ENCODE results near the gene MAN1C1.
"Not testable (repeated sequence)": the region's sequence is repeated elsewhere in the genome, so short reads cannot be mapped to it uniquely, and the experiment has no call there.

MAN1C1 gene

DNA sequence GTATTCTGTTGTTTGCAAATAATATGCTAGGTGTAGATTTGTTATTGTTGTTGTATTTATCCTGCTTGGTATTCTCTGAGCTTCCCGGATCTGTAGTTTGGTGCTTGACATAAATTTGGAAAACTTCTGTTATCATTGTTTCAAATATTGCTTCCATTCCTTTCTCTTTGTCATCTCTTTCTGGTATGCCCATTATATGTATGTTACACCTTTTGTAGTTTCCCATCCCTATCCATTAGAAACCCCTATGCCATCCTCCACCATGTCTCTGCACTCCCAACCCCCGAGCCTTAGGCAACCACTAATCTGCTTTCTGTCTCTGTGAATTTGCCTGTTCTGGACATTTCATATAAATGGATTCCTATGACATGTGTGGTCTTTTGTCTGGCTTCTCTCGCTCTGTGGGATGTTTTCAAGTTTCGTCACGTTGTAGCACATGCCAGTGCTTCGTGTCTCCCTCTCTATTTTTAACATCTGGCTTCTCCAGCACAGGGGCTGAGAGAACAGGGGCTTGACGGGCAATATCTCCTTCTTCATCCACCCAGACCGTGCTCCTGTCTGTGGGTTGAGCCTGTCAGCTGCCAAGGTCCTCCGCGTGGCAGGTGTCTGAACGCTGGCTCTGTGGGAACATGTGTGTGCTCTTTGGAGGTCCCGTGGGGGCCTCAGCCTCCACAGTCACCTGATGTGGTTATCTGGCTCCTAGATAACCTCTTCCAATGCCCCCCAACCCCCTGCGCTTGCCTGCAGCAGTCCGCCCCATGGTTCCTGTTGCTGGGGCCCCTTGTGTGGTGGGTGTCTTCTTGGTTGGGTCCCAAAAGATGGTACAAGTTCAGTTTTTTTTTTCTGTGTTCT lies 32.8 kb upstream of the MAN1C1 start:
- DNase-seq (ENCODE audit: low read depth), result no peak
- TF ChIP-seq, protein P1, sequence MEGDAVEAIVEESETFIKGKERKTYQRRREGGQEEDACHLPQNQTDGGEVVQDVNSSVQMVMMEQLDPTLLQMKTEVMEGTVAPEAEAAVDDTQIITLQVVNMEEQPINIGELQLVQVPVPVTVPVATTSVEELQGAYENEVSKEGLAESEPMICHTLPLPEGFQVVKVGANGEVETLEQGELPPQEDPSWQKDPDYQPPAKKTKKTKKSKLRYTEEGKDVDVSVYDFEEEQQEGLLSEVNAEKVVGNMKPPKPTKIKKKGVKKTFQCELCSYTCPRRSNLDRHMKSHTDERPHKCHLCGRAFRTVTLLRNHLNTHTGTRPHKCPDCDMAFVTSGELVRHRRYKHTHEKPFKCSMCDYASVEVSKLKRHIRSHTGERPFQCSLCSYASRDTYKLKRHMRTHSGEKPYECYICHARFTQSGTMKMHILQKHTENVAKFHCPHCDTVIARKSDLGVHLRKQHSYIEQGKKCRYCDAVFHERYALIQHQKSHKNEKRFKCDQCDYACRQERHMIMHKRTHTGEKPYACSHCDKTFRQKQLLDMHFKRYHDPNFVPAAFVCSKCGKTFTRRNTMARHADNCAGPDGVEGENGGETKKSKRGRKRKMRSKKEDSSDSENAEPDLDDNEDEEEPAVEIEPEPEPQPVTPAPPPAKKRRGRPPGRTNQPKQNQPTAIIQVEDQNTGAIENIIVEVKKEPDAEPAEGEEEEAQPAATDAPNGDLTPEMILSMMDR (conservative IDR thresholded peaks at IDR 0.05; ENCODE audit: low read depth, low read length), result no peak

DNA sequence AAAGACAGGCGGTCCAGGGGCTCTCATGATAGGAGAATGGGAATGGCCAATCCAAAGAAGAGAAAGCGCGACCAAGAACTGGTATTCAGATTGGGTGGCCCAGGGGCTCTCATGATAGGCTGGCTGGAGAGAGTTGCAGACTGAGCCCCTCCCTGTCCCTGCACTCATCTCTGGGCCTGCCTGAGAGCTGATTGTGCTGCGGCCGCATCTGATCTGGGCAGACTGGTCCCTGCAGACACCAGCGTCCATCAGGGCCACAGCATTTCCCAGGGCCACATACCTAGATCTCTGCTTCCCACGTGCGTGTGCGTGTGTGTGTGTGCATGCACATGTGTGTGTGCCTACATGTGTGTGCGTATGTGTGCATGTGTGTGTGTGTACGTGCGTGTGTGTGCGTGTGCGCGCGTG lies 30.4 kb upstream of the MAN1C1 start:
- TF ChIP-seq, protein P1 (conservative IDR thresholded peaks at IDR 0.05; ENCODE audit: low read depth, low read length), result no peak
- no peak overlapping the region for H3K4me3 ChIP-seq (ENCODE audit: low read depth, low read length)
- no peak for DNase-seq (ENCODE audit: low read depth)

More for the DNA sequence above, 32.8 kb upstream of the MAN1C1 start:
- no peak overlapping the region for H3K4me3 ChIP-seq (ENCODE audit: low read depth, low read length)

DNA sequence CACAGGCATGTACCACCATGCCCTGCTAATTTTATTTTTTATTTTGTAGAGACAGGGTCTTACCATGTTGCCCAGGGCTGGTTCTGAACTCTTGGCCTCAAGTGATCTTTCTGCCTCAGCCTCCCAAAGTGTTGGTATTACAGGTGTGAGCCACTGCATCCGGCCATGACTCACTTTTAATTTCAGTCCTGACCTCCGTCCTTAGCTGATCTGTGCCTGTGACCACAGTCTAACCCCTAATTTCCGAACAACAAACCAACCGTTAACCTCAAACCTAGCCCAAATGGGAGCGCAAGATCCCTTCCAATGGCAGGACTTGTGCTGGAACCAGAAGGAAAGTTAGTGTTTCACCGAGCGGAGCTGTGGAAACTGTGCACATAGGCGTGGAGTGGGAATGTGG lies 29.3 kb upstream of the MAN1C1 start:
- no peak for DNase-seq (ENCODE audit: low read depth)
- TF ChIP-seq, protein P1 (conservative IDR thresholded peaks at IDR 0.05; ENCODE audit: low read depth, low read length), result no peak
- no peak overlapping the region for H3K4me3 ChIP-seq (ENCODE audit: low read depth, low read length)

DNA sequence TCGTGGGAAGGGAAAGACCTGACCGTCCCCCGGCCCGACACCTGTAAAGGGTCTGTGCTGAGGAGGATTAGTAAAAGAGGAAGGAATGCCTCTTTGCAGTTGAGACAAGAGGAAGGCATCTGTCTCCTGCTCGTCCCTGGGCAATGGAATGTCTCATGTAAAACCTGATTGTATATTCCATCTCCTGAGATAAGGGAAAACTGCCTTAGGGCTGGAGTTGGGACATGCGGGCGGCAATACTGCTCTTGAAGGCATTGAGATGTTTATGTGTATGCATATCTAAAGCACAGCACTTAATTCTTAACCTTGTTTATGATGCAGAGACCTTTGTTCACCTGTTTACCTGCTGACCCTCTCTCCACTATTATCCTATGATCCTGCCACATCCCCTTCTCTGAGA lies 28.4 kb upstream of the MAN1C1 start:
- not testable (repeated sequence) for H3K4me3 ChIP-seq (ENCODE audit: low read depth, low read length)

DNA sequence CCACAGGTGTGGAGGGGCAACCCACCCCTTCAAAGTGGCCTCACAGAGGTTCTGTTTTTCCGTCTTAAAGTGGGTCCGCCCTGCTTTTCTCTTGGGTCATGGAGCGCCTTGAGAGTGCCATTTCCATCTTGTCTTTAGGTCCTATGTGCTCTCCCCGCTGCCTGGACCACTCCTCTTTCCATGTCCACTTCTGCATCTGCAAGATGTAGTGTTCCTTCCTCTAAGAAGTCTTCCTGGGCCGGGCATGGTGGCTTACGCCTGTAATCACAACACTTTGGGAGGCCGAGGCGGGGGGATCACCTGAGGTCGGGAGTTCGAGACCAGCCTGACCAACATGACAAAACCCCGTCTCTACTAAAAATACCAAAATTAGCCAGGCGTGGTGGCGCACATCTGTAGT lies 27.8 kb upstream of the MAN1C1 start:
- H3K4me3 ChIP-seq (ENCODE audit: low read depth, low read length), result not testable (repeated sequence)

More for the DNA sequence above, 28.4 kb upstream of the MAN1C1 start:
- DNase-seq (ENCODE audit: low read depth), result not testable (repeated sequence)

DNA sequence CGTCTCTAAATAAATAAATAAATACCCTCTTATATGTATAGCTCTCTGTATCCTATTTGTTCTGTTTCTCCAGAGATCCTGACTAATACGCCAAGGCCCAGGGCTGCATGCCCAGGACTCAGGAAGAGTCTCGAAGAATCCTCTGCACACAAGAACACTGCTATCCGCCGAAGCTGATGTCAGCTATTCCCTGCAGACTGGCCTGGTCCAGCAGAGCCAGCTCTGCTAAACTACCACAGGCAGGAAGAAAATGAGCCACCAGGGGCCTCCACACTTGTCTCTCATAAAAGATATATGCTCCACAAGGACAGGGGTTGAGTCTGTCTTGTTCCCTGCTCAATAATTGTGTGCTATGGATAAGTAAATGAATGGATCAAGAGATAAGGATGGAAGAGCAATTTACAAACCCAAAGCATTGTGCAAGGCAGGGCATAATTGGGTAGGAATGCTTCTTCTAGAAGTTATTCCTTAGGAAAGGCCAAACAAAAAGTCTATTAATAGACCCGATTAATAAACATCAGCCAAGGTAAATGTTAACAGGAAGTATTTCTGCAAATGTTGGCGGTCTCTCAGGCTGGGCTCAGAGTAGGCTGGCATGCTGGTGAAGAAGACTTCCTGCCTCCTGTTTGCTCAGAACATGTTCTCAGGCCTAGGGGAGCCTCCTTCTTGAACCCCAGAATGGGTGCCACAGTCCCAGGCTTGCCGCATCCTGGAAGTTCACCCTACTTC lies 26.3 kb upstream of the MAN1C1 start:
- no peak overlapping the region for H3K4me3 ChIP-seq (ENCODE audit: low read depth, low read length)
- DNase-seq (ENCODE audit: low read depth), result peak; percentile 39
- TF ChIP-seq, protein P1 (conservative IDR thresholded peaks at IDR 0.05; ENCODE audit: low read depth, low read length), result peak; percentile 47

More for the DNA sequence above, 27.8 kb upstream of the MAN1C1 start:
- not testable (repeated sequence) for DNase-seq (ENCODE audit: low read depth)

DNA sequence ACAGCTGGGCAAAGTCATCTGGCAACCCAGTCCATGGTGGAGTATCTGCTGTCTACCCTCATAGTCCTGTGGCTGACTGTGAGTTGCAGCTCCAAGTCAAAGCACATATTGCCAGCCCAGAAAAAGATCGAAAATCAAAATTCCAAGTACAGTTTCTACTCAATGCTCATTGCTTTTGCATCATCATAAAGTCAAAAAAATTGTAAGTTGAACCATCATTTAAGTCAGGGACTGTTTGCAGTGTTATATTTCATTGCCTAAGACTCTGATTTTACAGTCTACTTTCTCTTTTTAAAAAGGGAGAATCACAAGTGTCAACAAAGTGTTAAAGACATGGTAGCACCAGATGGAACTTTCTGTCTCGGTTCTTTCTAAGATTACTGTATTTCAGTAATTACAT lies 22.7 kb upstream of the MAN1C1 start:
- TF ChIP-seq, protein P1 (conservative IDR thresholded peaks at IDR 0.05; ENCODE audit: low read depth, low read length), result no peak
- no peak overlapping the region for H3K4me3 ChIP-seq (ENCODE audit: low read depth, low read length)
- DNase-seq (ENCODE audit: low read depth), result no peak

DNA sequence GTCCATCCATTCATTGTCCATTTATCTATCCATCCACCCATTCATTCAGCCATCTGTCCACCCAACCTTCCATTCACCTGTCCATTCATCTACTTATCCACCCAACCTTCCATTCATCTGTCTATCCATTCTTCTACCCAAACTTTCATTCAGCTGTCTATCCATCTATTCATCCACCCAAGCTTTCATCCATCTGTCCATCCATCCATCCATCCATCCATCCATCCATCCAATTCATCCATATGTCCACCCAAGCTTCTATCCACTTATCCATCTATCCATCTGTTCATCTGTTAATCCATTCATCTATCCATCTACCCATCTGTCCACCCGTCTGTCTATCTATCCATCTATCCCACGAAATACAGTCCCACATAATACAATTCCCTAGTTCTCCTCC lies 21.6 kb upstream of the MAN1C1 start:
- H3K4me3 ChIP-seq (ENCODE audit: low read depth, low read length), result no peak overlapping the region
- TF ChIP-seq, protein P1 (conservative IDR thresholded peaks at IDR 0.05; ENCODE audit: low read depth, low read length), result no peak
- DNase-seq (ENCODE audit: low read depth), result no peak

DNA sequence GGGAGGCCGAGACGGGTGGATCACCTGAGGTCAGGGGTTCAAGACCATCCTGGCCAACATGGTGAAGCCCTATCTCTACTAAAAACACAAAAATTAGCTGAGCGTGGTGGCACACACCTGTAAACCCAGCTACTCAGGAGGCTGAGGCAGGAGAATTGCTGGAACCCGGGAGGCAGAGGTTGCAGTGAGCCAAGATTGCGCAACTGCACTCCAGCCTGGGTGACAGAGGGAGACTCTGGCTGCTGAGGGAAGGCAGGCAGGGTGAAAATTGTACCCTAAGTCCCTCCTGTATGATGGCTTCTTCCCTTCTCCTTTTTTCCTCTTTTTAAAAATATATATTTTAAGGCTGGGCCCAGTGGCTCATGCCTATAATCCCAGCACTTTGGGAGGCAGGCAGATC lies 19.9 kb upstream of the MAN1C1 start:
- not testable (repeated sequence) for H3K4me3 ChIP-seq (ENCODE audit: low read depth, low read length); DNase-seq (ENCODE audit: low read depth)

All from choroid plexus epithelial cell (primary cell).